22Rv1 (cell line): ENCODE measurements around the gene IL22RA2.

Source experiments
- CTCF ChIP-seq: fragments of 450-650 bp; IDR thresholded peaks from 2 replicates; pipeline ENCODE4 v1.5.1; 2017; ENCODE audit warnings: mild to moderate bottlenecking
- ZFX ChIP-seq: fragments of 450-650 bp; IDR thresholded peaks from 2 replicates; pipeline ENCODE4 v1.6.1; 2017; ENCODE audit warnings: antibody characterized with exemption, borderline replicate concordance

- TF ChIP-seq CTCF (no peak), ZFX (no peak)
Observed at GRCh38 chr6:137115658-137116057, 57.8 kb downstream of the IL22RA2 start.
